DMS153 treated with DMSO at 0.1 percent for 48 hours (cell line): ENCODE data around the gene SUDS3.

Source experiments
- DNase-seq: peaks from one replicate; lab custom pipeline; 2025; ENCODE audit not compliant: unreplicated experiment; lab: John Stamatoyannopoulos, UW

SUDS3 gene

DNA sequence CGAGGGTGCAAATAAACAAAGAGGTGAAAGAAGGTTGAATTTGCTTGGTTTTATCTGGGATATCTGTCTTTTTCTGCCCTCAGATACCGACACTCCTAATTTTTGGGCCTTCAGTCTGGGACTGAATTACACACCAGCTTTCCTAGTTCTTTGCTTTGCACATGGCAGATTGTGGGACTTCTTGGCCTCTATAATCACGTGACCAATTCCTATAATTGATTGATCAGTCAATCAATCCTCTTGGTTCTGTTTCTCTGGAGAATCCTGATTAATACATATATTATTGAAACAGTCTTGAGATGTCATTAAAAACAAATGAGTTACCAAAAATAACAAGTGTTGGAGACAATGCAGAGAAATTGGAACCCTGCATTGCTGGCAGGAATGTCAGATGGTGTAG, 62.7 kb downstream of the SUDS3 start:
- no peak for DNase-seq

GRCh38 chr12:118446247-118446646, 69.9 kb downstream of the SUDS3 start:
- DNase-seq, result no peak

GRCh38 chr12:118447181-118447580, 70.8 kb downstream of the SUDS3 start:
- no peak for DNase-seq

GRCh38 chr12:118448341-118448740, 72.0 kb downstream of the SUDS3 start:
- no peak for DNase-seq

DNA sequence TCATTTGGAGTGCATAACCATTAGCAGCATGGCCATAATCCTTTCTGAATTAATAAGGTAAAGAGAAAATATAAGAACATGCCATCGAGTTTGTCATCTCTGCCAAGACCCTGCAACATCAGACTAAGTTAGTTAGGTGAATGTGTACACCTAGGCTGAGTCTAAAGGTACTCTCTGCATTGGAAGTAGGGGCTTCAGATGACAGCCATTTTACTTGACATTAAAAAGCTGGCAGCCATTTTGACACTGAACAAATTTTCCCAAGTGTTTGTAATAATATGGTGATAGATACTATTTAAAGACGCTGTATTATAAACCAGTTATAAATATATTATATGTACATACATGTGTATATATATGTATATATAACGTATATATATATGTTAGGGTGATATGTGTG, 79.0 kb downstream of the SUDS3 start:
- no peak for DNase-seq

DNA sequence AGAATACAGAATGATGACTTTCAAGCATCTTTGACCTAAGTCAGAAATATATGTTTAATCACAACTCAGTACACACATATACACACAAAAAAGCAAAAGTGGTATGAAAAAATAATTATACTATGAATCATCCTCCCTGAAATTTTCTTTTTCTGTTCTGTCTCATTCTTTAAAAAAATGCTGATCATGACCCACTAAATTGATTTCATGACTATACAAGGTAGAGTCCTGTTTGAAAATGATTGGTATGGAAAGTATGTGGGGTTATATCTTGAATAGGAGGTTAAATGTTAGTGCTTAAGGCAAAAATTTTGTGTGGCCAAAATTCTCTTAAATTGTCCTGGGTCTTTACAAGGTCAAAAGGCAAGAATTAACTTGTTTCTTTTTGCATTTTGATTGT, 80.4 kb downstream of the SUDS3 start:
- DNase-seq, result no peak

- no peak for DNase-seq
These were observed 82.8 kb downstream of the SUDS3 start for GRCh38 chr12:118459110-118459509.

GRCh38 chr12:118463677-118464076, 87.3 kb downstream of the SUDS3 start:
- DNase-seq, result no peak

- no peak for DNase-seq
These were observed 89.4 kb downstream of the SUDS3 start for GRCh38 chr12:118465706-118466105.
